ENCODE measurements around the gene ARHGEF4. TPM values are rescaled to one million over a fixed set of nuclear protein-coding genes. Genes with fewer than 3 reads are reported as not detected.

ARHGEF4 gene
- total and polyA plus RNA-seq, 4 donors = 1.1 to 6.9 (median 2.2) TPM

DNA sequence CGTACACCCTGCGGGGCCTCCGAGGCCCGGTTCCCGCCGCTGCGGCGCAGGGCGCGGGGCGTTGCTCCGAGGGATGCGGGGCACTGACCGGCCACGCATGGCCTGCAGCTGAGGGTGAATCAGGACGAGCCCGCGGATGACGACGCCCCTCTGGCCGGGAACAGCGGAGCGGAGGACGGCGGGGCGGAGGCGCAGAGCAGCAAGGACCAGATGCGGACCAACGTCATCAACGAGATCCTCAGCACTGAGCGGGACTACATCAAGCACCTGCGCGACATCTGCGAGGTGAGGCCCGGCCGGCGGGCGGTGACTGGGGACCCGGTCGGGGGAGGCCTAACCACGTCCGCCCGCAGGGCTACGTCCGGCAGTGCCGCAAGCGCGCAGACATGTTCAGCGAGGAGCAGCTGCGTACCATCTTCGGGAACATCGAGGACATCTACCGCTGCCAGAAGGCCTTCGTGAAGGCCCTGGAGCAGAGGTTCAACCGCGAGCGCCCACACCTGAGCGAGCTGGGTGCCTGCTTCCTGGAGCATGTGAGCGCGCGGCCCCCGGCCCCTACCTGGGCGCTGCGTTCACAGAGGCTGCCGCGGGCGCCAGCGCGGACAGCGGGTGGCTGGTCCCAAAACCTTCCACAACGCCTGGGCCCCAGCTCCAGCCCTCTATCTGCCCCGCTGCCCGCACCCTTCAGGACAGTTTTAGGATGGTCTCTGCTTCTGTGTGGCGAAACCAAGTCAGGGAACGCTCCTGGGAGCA lies 203.4 kb downstream of the ARHGEF4 start:
- Histone ChIP-seq H3K9me3 (ENCODE audit: control insufficient read depth, low read length) (no peaks in the 10 kb centered on the region), H3K4me1 (ENCODE audit: control insufficient read depth in 1 of 2, insufficient read depth in 2 of 2, low read length in 2 of 2) (no peaks in the 10 kb centered on the region), H3K36me3 (ENCODE audit: control insufficient read depth in 1 of 2, insufficient read depth in 2 of 2, low read length in 1 of 2) (no peaks in the 10 kb centered on the region), H3K27ac (ENCODE audit: low read depth in 1 of 2, low read length in 2 of 2) (no peak overlapping the region), H3K27me3 (ENCODE audit: control insufficient read depth in 1 of 2, insufficient read depth in 2 of 2, low read length in 1 of 2) (no peaks in the 10 kb centered on the region), H3K4me3 (ENCODE audit: low read length in 2 of 2) (no peak overlapping the region)
- 47 to 63% methylated on average over 69 to 75 of the region's 75 CpGs for WGBS, 2 donors
- intact Hi-C loops (cut with DNase I) = no loop called here
- ATAC-seq (ENCODE audit: low FRiP score) (no peak), DNase-seq (no peak)

DNA sequence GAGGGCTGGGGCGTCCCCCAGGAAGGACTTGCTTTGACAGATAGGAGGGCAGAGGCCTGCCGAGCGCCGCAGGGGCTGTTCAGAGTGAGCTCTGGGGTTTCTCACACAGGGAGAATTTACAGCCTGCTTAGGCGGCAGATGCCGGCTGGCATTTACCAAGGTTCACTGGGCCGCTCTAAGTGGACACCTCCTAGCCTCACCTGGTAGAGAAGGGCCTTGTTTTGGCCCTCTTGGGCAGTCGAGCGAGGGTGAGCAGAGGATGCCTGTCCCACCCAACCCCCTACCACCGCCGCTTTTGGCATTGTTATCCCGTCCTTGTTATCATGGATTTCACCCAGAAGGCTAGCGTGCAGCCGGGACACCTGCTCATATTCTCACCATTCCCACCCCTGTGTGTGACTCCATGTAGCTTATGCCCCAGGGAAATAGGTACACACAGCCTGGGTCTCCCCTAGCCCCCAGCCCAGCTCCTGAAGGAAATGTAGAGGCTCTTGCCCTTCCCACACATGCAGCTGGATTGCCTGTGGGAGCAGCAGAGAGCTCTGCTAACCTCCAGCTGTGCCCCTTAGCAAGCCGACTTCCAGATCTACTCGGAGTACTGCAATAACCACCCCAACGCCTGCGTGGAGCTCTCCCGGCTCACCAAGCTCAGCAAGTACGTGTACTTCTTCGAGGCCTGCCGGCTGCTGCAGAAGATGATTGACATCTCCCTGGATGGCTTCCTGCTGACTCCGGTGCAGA lies 204.1 kb downstream of the ARHGEF4 start:
- Histone ChIP-seq H3K27me3 (ENCODE audit: control insufficient read depth in 1 of 2, insufficient read depth in 2 of 2, low read length in 1 of 2) (no peaks in the 10 kb centered on the region), H3K36me3 (ENCODE audit: control insufficient read depth in 1 of 2, insufficient read depth in 2 of 2, low read length in 1 of 2) (no peaks in the 10 kb centered on the region), H3K9me3 (ENCODE audit: control insufficient read depth, low read length) (no peaks in the 10 kb centered on the region), H3K27ac (ENCODE audit: low read depth in 1 of 2, low read length in 2 of 2) (no peak overlapping the region), H3K4me3 (ENCODE audit: low read length in 2 of 2) (no peak overlapping the region), H3K4me1 (ENCODE audit: control insufficient read depth in 1 of 2, insufficient read depth in 2 of 2, low read length in 2 of 2) (no peaks in the 10 kb centered on the region)
- ATAC-seq (ENCODE audit: low FRiP score) = no peak
- DNase-seq = no peak
- WGBS, 2 donors = 86% methylated on average over 23 of the region's 23 CpGs
- intact Hi-C loops (cut with DNase I) = no loop called here

DNA sequence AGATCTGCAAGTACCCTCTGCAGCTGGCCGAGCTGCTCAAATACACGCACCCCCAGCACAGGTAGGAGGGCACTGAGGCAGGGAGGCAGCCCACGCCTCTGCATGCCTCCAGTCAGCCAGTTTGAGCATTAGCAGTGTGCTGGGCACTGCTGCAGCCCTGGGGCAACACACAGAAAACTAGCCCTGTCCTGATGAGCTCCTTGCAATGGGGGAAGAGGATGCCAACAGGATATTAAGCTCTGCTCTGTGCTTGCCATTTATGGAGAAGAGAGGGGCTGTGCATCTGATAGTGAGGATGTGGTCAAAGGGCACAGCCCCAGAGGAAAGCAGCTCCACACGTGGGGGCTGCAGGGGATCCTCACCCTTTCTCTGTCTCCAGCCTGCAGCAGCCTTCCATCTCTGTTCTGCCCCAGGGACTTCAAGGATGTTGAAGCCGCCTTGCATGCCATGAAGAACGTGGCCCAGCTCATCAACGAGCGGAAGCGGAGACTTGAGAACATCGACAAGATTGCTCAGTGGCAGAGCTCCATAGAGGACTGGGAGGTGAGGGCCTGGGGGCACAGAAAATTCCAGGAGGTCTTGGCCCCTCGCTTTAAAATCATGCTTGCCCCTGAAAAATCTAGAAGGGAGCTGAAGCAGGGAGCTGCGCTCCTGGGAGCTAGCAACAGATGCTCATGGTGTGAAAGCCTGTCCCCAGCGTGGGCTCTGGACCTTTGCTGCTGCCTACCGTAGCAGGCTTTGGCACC lies 204.9 kb downstream of the ARHGEF4 start:
- Histone ChIP-seq H3K4me3 (ENCODE audit: low read length in 2 of 2) (no peak overlapping the region), H3K27ac (ENCODE audit: low read depth in 1 of 2, low read length in 2 of 2) (no peak overlapping the region), H3K9me3 (ENCODE audit: control insufficient read depth, low read length) (no peaks in the 10 kb centered on the region), H3K27me3 (ENCODE audit: control insufficient read depth in 1 of 2, insufficient read depth in 2 of 2, low read length in 1 of 2) (no peaks in the 10 kb centered on the region), H3K4me1 (ENCODE audit: control insufficient read depth in 1 of 2, insufficient read depth in 2 of 2, low read length in 2 of 2) (no peaks in the 10 kb centered on the region), H3K36me3 (ENCODE audit: control insufficient read depth in 1 of 2, insufficient read depth in 2 of 2, low read length in 1 of 2) (no peaks in the 10 kb centered on the region)
- no peak for DNase-seq
- intact Hi-C loops (cut with DNase I) = no loop called here
- 94 to 98% methylated on average over 14 of the region's 14 CpGs for WGBS, 2 donors
- ATAC-seq (ENCODE audit: low FRiP score) = no peak

DNA sequence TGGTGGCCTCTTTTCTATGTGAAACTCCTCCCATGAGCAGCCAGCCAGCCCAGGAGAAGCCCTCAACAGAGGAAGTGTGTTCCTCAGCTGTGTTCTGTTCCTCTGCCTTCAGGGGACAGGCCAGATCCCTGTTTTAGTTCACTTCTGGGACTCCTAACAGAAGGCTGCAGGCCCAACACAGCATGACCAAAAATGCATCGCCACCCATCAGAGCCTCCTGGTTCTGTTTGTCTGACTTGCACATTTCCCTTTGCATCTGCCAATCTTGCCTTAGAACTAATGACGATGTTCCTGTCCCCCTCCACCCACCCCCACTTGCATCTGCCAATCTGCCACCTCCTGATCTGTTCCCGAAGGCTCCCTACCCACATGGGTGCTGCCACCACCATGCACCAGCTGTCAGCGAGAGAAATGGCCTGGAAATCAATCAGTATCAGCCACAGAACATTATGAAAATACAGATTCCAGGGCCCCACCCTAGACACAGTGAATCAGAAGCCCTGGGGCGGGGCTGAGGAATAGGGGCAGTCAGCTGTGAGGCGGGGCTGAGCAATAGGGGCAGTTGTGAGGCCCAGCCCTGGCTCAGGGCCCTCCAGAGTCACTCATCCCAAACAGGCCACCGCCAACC lies 205.5 kb downstream of the ARHGEF4 start:
- ATAC-seq (ENCODE audit: low FRiP score) = no peak
- Histone ChIP-seq H3K27me3 (ENCODE audit: control insufficient read depth in 1 of 2, insufficient read depth in 2 of 2, low read length in 1 of 2) (no peaks in the 10 kb centered on the region), H3K4me3 (ENCODE audit: low read length in 2 of 2) (no peak overlapping the region), H3K36me3 (ENCODE audit: control insufficient read depth in 1 of 2, insufficient read depth in 2 of 2, low read length in 1 of 2) (no peaks in the 10 kb centered on the region), H3K27ac (ENCODE audit: low read depth in 1 of 2, low read length in 2 of 2) (no peak overlapping the region), H3K9me3 (ENCODE audit: control insufficient read depth, low read length) (no peaks in the 10 kb centered on the region), H3K4me1 (ENCODE audit: control insufficient read depth in 1 of 2, insufficient read depth in 2 of 2, low read length in 2 of 2) (no peaks in the 10 kb centered on the region)
- DNase-seq = no peak
- intact Hi-C loops (cut with DNase I) = no loop called here
- 94 to 99% methylated on average over 7 of the region's 7 CpGs for WGBS, 2 donors

- H3K4me1 ChIP-seq (ENCODE audit: control insufficient read depth in 1 of 2, insufficient read depth in 2 of 2, low read length in 2 of 2) = no peaks in the 10 kb centered on the region
- intact Hi-C loops (cut with DNase I) = no loop called here
- DNase-seq (no peak), ATAC-seq (ENCODE audit: low FRiP score) (no peak)
- no peaks in the 10 kb centered on the region for H3K36me3 ChIP-seq (ENCODE audit: control insufficient read depth in 1 of 2, insufficient read depth in 2 of 2, low read length in 1 of 2)
- H3K9me3 ChIP-seq (ENCODE audit: control insufficient read depth, low read length) = no peaks in the 10 kb centered on the region
- H3K4me3 ChIP-seq (ENCODE audit: low read length in 2 of 2) = no peak overlapping the region
- H3K27me3 ChIP-seq (ENCODE audit: control insufficient read depth in 1 of 2, insufficient read depth in 2 of 2, low read length in 1 of 2) = no peaks in the 10 kb centered on the region
- no peak overlapping the region for H3K27ac ChIP-seq (ENCODE audit: low read depth in 1 of 2, low read length in 2 of 2)
- 89% methylated on average over 18 of the region's 18 CpGs for WGBS, 2 donors
Measured at GRCh38 chr2:131043199-131044074, 206.7 kb downstream of the ARHGEF4 start.

GRCh38 chr2:131044075-131044756 lies 207.5 kb downstream of the ARHGEF4 start:
- H3K27ac ChIP-seq (ENCODE audit: low read depth in 1 of 2, low read length in 2 of 2) = no peak overlapping the region
- H3K9me3 ChIP-seq (ENCODE audit: control insufficient read depth, low read length) = no peaks in the 10 kb centered on the region
- 87 to 90% methylated on average over 17 to 24 of the region's 24 CpGs for WGBS, 2 donors
- H3K36me3 ChIP-seq (ENCODE audit: control insufficient read depth in 1 of 2, insufficient read depth in 2 of 2, low read length in 1 of 2) = peaks cover 0 to 2% of the 10 kb centered on the region in 2 donors
- H3K27me3 ChIP-seq (ENCODE audit: control insufficient read depth in 1 of 2, insufficient read depth in 2 of 2, low read length in 1 of 2) = no peaks in the 10 kb centered on the region
- ATAC-seq (ENCODE audit: low FRiP score) = no peak
- no peak overlapping the region for H3K4me3 ChIP-seq (ENCODE audit: low read length in 2 of 2)
- H3K4me1 ChIP-seq (ENCODE audit: control insufficient read depth in 1 of 2, insufficient read depth in 2 of 2, low read length in 2 of 2) = no peaks in the 10 kb centered on the region
- no peak for DNase-seq
- intact Hi-C loops (cut with DNase I) = no loop called here

DNA sequence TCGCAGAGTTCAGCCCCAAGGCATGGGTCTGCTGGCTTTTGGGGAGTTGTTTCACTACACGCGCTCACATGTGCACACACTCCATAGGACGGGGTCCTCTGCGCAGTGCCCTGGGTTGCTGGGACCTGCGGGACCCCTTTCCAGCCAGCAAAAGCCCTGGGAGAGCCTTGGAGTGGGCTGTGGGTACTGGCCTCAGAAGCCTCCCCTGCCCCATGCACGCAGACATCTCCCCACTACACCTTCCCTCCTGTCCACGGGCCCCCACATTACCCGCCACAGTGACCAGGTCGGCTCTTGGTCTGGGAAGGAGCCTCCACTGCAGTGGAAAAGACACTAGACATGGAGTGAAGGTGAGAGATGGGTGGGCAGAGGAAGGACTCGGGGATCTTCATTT lies 208.0 kb downstream of the ARHGEF4 start:
- H3K27me3 ChIP-seq (ENCODE audit: control insufficient read depth in 1 of 2, insufficient read depth in 2 of 2, low read length in 1 of 2) = no peaks in the 10 kb centered on the region
- WGBS, 2 donors = 94 to 95% methylated on average over 11 of the region's 11 CpGs
- H3K27ac ChIP-seq (ENCODE audit: low read depth in 1 of 2, low read length in 2 of 2) = no peak overlapping the region
- intact Hi-C loops (cut with DNase I) = no loop called here
- no peak for DNase-seq
- no peak overlapping the region for H3K4me3 ChIP-seq (ENCODE audit: low read length in 2 of 2)
- H3K9me3 ChIP-seq (ENCODE audit: control insufficient read depth, low read length) = no peaks in the 10 kb centered on the region
- no peaks in the 10 kb centered on the region for H3K4me1 ChIP-seq (ENCODE audit: control insufficient read depth in 1 of 2, insufficient read depth in 2 of 2, low read length in 2 of 2)
- no peak for ATAC-seq (ENCODE audit: low FRiP score)
- H3K36me3 ChIP-seq (ENCODE audit: control insufficient read depth in 1 of 2, insufficient read depth in 2 of 2, low read length in 1 of 2) = peaks cover 0 to 4% of the 10 kb centered on the region in 2 donors

Measured in aorta (tissue), 5 donors.